SJCRH30 (cell line): Measurements from ENCODE around the gene DOCK4. TPM values are rescaled to one million over a fixed set of nuclear protein-coding genes. Genes with fewer than 3 reads are reported as not detected.

ENCODE experiments used
- DNase-seq, 2 experiments: peaks; one replicate each; pipeline ENCODE4 v3.0.0-alpha.2; 2015 to 2020
- H3K27ac ChIP-seq: fragments of 250-450 bp; sonication (Bioruptor Pico); 2 replicates; pipeline ENCODE4 v1.5.1; 2020; ENCODE audit warnings: mild to moderate bottlenecking, moderate library complexity
- H3K27me3 ChIP-seq: fragments of 250-450 bp; sonication (Bioruptor Pico); 2 replicates; pipeline ENCODE4 v1.5.1; 2020; ENCODE audit warnings: mild to moderate bottlenecking, moderate library complexity
- H3K36me3 ChIP-seq: fragments of 250-450 bp; sonication (Bioruptor Pico); 2 replicates; pipeline ENCODE4 v1.5.1; 2020; ENCODE audit warnings: mild to moderate bottlenecking, moderate library complexity
- H3K4me1 ChIP-seq: fragments of 250-450 bp; sonication (Bioruptor Pico); 2 replicates; pipeline ENCODE4 v1.5.1; 2020; ENCODE audit warnings: mild to moderate bottlenecking, moderate library complexity
- H3K4me3 ChIP-seq: fragments of 250-450 bp; sonication (Bioruptor Pico); 2 replicates; pipeline ENCODE4 v1.5.1; 2020; ENCODE audit warnings: mild to moderate bottlenecking, moderate library complexity
- H3K9me3 ChIP-seq: fragments of 250-450 bp; sonication (Bioruptor Pico); replicated peaks from 2 replicates; pipeline ENCODE4 v1.5.1; 2020; ENCODE audit warnings: mild to moderate bottlenecking, moderate library complexity
- total RNA-seq: library from RNA; depleted of rRNA; stranded (reverse); fragments of >200 nt; shearing (Covaris generic); gene quantifications from 2 replicates; pipeline ENCODE4 v1.2.3, GENCODE V29; 2014

The DOCK4 gene
- total RNA-seq, 1 experiment from 2014 or later: 11.4 TPM

DNA sequence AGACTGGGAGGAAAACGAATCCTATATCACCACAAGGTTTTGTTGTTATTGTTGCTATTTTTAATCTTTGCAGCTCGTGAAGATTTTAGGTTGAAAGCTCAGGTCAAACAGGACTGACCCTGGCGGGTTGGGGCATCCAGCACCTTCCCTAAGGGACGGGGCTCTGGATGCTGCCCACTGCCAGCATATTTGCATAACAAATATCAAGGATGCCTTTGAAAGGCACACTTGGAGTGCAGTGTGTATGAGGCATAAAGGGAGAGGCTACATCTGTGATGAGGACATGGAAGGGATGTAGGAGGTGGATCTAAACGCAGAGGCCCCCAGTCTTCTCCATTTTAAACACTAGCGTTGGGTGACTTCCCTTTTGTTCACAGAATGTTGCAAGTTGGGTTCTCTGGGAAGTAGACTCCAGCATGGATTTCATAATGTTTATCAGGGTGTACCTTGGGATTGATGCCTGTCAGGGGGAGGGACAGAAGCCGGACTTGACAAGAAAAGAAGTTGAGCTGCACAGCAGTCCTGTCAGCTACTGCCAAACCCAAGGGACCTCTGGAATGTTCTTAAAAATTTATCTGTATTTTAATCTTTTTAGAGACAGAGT is 462.9 kb downstream of the DOCK4 start:
- no peaks in the 10 kb centered on the region for H3K9me3 ChIP-seq
- H3K36me3 ChIP-seq: no peaks in the 10 kb centered on the region
- peaks cover 8% of the 10 kb centered on the region; the same call in 1 of the 2 replicates for H3K4me1 ChIP-seq
- H3K27ac ChIP-seq: no peak overlapping the region
- H3K4me3 ChIP-seq: no peak overlapping the region
- no peak for DNase-seq
- no peaks in the 10 kb centered on the region for H3K27me3 ChIP-seq

DNA sequence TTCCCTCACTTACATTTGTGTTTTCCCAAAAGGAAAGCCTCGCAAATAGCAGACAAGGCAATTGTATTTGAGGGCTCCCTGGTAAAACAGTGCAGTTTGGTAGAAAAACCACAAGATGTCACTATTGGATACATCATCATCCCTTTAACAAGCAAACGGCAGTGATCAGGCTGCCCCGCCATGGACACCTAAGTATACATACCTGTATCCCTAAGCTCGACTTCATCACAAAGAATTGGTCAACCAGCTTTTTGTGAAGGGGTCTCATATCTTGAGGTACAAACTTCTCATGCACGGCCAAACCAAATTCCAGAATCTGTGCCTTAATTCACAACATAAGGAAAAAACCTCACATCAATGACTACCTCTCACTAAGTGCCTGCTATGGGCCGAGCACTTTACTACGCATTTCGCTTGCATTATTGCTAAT is 464.4 kb downstream of the DOCK4 start:
- H3K27me3 ChIP-seq: no peaks in the 10 kb centered on the region
- H3K27ac ChIP-seq: no peak overlapping the region
- peaks cover 8% of the 10 kb centered on the region; the same call in 1 of the 2 replicates for H3K4me1 ChIP-seq
- H3K36me3 ChIP-seq: no peaks in the 10 kb centered on the region
- H3K4me3 ChIP-seq: no peak overlapping the region
- peak; percentile 52 to 80 for DNase-seq
- H3K9me3 ChIP-seq: no peaks in the 10 kb centered on the region

DNA sequence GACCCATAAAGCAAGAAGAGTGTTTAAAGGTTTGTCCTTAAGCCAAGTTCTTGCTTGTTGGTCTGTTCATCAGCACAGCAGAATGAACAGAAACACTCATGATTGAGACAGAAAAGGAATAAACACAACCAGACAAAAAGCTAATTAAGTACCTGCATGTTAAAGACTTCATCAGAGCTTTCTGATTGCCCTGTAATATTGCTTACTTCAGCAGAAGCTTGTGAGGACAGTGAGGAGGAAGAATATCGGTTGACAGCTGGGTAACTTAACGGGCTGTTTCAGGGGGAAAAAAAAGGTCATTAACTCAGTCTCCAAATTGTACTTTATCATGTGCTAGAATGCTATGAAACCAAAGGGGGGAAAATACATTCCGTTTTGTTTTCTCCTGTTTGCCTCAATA is 465.3 kb downstream of the DOCK4 start:
- Histone ChIP-seq H3K9me3 (no peaks in the 10 kb centered on the region), H3K27ac (no peak overlapping the region), H3K4me3 (no peak overlapping the region), H3K36me3 (no peaks in the 10 kb centered on the region), H3K27me3 (no peaks in the 10 kb centered on the region), H3K4me1 (peaks cover 8% of the 10 kb centered on the region; the same call in 1 of the 2 replicates)
- DNase-seq: no peak

DNA sequence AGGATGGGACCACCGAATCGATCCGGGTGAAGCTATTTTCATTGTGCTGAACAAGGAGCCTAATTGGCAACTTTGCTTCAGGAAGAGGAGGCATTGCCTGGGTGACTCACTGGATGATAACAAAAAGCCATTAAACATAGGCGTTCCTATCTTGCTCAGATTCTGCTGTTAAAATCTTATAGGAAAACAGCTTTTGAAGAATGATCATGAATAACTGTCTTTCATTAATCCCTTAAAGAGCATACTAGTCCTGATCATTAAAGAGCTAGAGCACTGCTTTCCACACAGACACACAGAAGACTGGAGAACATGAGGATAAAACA is 469.7 kb downstream of the DOCK4 start:
- Histone ChIP-seq H3K36me3 (no peaks in the 10 kb centered on the region), H3K4me1 (peaks cover 4% of the 10 kb centered on the region; the same call in 1 of the 2 replicates), H3K9me3 (no peaks in the 10 kb centered on the region), H3K27ac (no peak overlapping the region), H3K4me3 (no peak overlapping the region), H3K27me3 (no peaks in the 10 kb centered on the region)
- DNase-seq: no peak

DNA sequence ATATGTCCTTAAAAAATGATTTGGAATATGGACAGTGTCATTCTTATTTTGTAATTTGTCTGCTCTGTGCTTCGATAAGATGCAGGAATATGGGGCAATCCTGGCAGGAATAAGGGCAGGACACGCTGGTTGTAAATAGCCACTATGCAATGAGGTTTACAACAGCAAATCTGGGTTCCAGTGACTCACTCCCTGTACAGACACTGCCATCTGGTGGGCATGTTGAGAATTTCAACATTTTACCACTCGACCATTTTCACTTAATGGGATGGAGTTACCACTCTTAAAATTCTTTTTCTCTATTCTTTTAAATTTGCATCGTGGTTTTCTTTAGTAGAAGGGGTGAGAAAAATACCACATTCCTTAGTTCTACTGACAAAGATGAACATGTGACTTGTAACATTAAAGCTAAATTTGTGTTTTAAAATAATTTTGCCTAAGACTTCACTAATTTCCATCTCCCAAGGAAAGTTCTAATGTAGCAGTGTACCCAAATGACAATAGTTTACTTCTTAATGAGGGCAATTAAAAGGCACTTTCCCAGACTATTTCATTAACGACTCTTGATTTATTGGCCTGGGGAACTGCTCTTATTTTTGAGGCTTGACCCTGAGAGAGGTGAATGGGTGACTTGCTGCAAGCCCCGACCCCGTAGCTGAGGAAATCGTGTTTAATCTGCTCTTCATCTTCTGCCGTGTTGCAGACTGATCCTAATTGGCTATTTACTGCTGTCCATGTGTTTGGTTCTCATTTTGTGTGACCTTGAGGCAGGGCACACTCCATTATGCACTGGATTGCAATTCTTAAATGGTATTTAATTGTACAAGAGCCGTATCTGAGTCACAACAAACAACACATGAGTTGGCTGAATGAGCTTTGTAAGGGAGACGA is 470.3 kb downstream of the DOCK4 start:
- H3K27ac ChIP-seq: no peak overlapping the region
- no peaks in the 10 kb centered on the region for H3K36me3 ChIP-seq
- no peaks in the 10 kb centered on the region for H3K27me3 ChIP-seq
- H3K9me3 ChIP-seq: no peaks in the 10 kb centered on the region
- H3K4me3 ChIP-seq: no peak overlapping the region
- peaks cover 4% of the 10 kb centered on the region; the same call in 1 of the 2 replicates for H3K4me1 ChIP-seq
- peak; percentile 57 to 86 for DNase-seq

DNA sequence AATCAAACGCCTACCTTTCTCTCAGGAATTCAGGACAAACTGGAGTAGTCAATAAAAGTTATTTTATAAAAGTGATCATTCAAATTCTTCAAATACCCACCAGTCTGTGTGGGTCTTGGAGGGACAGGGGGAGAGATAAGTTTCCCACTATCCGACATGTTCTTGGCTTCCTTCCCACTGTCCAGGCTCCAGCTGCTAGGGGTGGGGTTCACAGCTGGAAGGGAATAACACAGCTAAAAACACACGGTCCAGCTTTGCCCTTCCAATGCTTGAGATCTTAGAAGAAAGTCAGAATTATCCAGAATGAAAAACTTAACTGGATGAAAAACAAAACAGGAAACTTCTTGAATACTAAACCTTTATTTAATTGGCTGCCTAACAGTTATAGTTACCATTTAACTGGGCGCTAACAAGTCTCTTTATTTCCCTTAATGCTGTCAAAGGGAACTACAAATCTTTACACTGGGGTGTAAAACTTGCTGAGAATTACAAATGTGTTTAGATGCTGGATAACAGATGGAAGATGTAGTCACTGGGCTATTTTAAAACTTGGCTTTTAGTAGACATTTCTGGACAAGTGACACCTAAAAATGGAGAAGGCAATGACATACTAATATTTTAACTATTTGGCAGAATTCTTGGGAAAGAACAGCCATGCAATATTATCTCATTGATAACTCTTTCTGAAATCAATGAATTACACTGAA is 471.1 kb downstream of the DOCK4 start:
- DNase-seq: peak in 1 of 2 experiments; percentile 33
- H3K36me3 ChIP-seq: no peaks in the 10 kb centered on the region
- H3K9me3 ChIP-seq: no peaks in the 10 kb centered on the region
- no peak overlapping the region for H3K4me3 ChIP-seq
- H3K27me3 ChIP-seq: no peaks in the 10 kb centered on the region
- H3K27ac ChIP-seq: no peak overlapping the region
- H3K4me1 ChIP-seq: peaks cover 4% of the 10 kb centered on the region; the same call in 1 of the 2 replicates

DNA sequence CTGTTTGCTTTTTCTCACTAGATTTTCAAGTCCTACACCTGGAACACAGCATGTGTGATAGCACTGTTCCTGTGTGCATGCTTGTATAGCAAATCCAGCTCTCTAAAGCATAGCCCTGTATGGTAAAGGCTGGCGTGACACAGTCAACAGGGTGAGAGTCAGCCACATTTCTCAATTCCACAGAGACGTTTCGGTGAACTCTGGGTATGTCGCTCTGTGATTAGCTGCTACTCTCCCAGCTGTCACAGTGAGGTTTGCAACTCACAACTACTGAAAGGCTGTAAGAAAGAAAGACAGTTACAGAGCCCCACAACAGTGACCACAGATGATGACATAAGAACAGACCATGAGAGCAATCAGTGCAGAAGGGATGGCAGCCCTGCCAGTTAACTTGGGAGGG is 473.3 kb downstream of the DOCK4 start:
- Histone ChIP-seq H3K27me3 (no peaks in the 10 kb centered on the region), H3K4me3 (no peak overlapping the region), H3K4me1 (peaks cover 4% of the 10 kb centered on the region; the same call in 1 of the 2 replicates), H3K27ac (no peak overlapping the region), H3K36me3 (no peaks in the 10 kb centered on the region), H3K9me3 (no peaks in the 10 kb centered on the region)
- DNase-seq: no peak

DNA sequence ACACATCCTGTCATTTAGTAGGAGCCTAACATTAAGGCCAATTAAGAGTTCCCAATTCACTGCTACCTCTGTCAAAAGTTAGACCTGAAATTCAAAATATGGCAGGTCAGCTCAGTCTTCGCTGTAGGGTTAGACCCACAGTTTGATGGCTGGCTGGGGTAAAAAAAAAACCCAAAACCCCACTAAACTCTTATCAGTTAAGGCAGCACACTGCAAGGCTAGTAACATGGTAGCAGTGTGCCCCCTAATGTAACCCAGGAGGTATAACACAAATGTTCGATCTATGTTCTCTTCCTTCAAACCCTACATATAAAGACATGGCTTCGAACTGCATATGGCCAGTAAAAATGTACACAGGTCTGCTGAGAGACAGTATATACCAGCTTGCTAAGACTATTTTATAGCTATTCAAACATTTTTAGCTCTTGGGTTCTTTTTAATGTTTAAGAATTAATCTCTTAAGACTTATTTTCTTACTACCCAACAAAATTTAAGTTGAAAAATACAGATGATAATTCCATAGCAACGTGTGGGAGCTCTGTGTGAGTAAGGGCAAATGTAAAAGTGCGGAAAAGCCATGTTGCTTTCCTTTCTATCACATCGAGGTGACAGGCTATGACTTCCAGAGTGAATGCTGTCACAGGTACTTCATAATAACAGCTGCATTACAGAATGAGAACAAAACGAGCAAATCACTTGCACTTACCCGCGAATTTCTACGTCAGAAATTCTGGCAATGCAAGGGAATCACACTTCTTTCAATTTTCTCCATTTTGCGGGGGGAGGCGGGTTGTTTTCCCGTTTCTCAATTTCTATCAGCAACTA is 475.5 kb downstream of the DOCK4 start:
- DNase-seq: peak; percentile 42 to 77
- no peak overlapping the region for H3K4me3 ChIP-seq
- H3K36me3 ChIP-seq: no peaks in the 10 kb centered on the region
- H3K9me3 ChIP-seq: no peaks in the 10 kb centered on the region
- no peak overlapping the region for H3K27ac ChIP-seq
- H3K4me1 ChIP-seq: peaks cover 4% of the 10 kb centered on the region; the same call in 1 of the 2 replicates
- no peaks in the 10 kb centered on the region for H3K27me3 ChIP-seq

DNA sequence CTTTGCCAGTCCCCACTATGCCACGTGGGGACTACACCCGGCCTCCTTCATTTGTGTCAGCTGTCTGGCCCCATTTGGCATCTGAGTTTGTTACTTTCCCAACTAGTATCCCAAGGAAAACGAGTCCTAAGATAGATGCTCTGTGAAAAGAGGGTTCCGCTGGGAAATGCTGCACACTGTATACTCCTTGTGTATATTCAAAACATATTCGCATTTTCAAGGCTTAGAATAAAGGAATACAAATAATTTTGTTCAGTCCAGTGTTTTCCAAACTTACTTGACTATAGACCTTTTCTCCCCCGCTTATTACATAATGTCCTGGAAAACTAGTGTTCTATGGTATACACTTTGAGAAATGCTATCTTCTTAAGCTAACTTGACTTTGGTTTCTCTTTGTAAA is 476.1 kb downstream of the DOCK4 start:
- no peak overlapping the region for H3K4me3 ChIP-seq
- H3K27ac ChIP-seq: no peak overlapping the region
- no peaks in the 10 kb centered on the region for H3K9me3 ChIP-seq
- H3K36me3 ChIP-seq: no peaks in the 10 kb centered on the region
- H3K27me3 ChIP-seq: no peaks in the 10 kb centered on the region
- DNase-seq: no peak
- no peaks in the 10 kb centered on the region; the same call in 1 of the 2 replicates for H3K4me1 ChIP-seq

DNA sequence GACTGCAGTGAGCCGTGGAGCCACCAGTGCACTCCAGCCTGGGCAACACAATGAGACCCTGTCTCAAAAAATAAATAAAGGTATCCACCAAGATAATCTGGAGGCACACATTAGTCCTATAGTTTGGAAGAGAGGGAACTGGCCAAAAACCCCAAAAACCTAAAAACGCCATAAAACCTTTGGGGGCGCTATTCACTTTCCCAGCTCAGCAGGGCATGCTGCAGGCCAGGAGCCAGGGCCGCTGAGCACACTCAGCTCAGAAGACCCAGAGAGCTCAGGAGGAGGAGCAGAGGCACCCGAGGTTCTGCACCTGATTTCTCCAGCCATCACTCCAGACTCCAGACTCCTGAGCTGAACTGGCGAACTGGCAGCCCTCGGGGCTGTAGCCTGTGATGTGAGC is 476.7 kb downstream of the DOCK4 start:
- H3K27me3 ChIP-seq: no peaks in the 10 kb centered on the region
- no peak overlapping the region for H3K4me3 ChIP-seq
- H3K36me3 ChIP-seq: no peaks in the 10 kb centered on the region
- H3K27ac ChIP-seq: no peak overlapping the region
- H3K9me3 ChIP-seq: no peaks in the 10 kb centered on the region
- no peaks in the 10 kb centered on the region for H3K4me1 ChIP-seq
- DNase-seq: no peak

DNA sequence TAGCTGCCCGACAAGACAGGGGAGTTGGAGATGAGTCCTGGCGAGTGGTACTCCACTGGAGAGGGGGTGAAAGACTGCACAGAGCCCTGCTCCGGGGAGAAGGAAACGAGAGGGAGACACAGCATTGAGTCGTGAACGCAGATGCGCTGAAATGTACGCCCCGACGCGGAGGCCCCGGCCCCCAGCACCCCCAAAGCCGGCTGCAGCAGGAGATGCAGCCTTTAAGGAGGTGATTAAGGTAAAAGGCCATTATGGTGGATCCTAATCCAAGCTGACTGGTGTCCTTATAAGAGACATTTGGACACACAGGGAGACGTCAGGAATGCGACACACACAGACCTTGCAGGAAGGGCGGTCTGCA is 477.6 kb downstream of the DOCK4 start:
- H3K4me3 ChIP-seq: no peak overlapping the region
- H3K4me1 ChIP-seq: no peaks in the 10 kb centered on the region
- H3K9me3 ChIP-seq: no peaks in the 10 kb centered on the region
- DNase-seq: no peak
- no peaks in the 10 kb centered on the region for H3K27me3 ChIP-seq
- no peak overlapping the region for H3K27ac ChIP-seq
- H3K36me3 ChIP-seq: no peaks in the 10 kb centered on the region

DNA sequence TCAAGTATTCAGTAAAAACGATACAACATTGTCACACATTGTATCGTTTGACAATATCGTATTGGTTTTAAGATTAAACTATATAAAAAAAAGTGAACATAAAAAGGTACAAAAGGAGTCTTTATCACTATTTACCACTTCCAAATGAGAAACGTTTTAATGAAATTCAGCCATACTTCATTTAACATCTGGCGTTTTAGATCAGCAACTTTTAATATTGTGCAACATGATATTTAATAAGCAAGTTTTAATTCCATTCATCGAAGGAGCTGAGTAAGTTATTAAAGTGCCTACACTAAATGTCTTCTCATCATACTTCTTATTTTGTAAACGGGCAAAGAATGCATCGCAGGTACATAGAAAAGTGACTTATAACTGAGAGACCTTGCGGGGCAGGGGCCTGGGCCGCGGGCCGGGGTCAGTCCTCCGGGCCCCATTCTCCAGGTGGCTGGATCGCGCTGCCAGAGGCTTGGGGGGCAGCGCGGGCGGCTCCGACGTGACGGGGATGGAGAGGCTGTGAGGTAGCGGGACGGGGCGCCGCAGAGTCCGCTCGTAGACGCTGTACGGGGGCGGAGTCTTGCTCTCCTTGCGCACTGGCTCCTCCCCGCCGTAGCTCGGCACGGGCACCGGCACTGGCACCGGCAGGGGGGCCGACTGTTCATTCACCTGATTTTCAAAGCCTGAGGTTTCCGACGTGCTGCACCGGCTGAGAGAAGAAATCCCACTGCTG is 478.1 kb downstream of the DOCK4 start:
- H3K36me3 ChIP-seq: no peaks in the 10 kb centered on the region
- H3K27ac ChIP-seq: no peak overlapping the region
- H3K9me3 ChIP-seq: no peaks in the 10 kb centered on the region
- no peak for DNase-seq
- no peaks in the 10 kb centered on the region for H3K4me1 ChIP-seq
- H3K4me3 ChIP-seq: no peak overlapping the region
- no peaks in the 10 kb centered on the region for H3K27me3 ChIP-seq

DNA sequence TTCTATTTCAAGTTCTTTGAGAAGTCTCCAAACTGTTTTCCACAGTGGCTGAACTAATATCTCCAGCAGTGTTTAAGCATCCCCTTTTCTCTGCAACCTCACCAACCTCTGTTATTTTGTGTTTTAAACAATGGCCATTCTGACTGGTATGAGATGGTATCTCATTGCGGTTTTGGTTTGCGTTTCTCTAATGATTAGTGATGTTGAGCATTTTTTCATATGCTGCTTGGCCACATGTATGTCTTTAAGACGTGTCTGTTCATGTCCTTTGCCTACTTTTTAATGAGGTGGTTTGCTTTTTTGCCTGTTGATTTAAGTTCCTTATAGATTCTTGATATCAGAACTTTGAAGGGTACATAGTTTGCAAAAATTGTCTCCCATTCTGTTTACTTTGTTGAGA is 487.3 kb downstream of the DOCK4 start:
- Histone ChIP-seq H3K4me1 (no peaks in the 10 kb centered on the region), H3K27ac (no peak overlapping the region), H3K9me3 (peaks cover 3% of the 10 kb centered on the region; the same call in 1 of the 2 replicates), H3K36me3 (no peaks in the 10 kb centered on the region), H3K4me3 (no peak overlapping the region), H3K27me3 (no peaks in the 10 kb centered on the region)
- DNase-seq: no peak
